NCI-H446 treated with DMSO at 0.1 percent for 48 hours (cell line): ENCODE results near the gene PRAC2.
"Not testable (repeated sequence)": the region's sequence is repeated elsewhere in the genome, so short reads cannot be mapped to it uniquely, and the experiment has no call there.

Experiments
- DNase-seq: peaks from one replicate; lab custom pipeline; 2025; lab: John Stamatoyannopoulos, UW

The PRAC2 gene

DNA sequence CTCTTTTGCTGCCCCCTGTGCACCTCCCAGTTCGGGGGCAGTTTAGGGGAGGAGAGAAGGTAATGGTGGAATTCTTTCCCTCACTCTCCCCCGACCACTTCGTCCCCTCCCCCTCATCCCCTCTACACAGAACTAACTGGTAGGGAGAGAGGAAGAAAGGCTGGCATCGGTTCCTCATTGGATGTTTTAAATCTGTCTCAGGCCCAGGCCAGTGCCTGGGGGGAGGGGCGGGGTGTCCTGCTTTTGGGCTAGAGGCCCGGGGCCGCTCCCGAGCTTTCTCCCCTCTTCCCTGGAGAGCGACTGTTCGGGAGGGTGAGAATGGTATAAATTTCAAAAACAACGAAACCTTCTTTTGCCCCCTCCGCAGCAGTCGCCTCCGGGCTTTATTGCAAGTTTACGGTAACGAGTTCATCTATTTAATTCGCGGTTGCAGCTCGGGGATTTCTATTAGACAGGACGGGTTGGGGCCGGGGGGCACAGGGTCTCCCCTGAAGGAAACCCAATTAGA is at the start of gene PRAC2:
Gene PRAC2, plus strand, starts transcription at position 271 of the 508 bp plus-strand sequence. CDS start 1,226 bp downstream, outside the sequence.
- DNase-seq = no peak

GRCh38 chr17:48676963-48677558 is 45.9 kb upstream of the PRAC2 start:
- no peak for DNase-seq

GRCh38 chr17:48678141-48678971 is 44.6 kb upstream of the PRAC2 start:
- DNase-seq = no peak

- no peak for DNase-seq
Measured at GRCh38 chr17:48679385-48680096, 43.4 kb upstream of the PRAC2 start.

GRCh38 chr17:48681609-48682008 is 41.4 kb upstream of the PRAC2 start:
- DNase-seq = no peak

- DNase-seq = no peak
Measured at GRCh38 chr17:48690655-48691054, 32.3 kb upstream of the PRAC2 start.

- DNase-seq = no peak
Measured at GRCh38 chr17:48692049-48692448, 30.9 kb upstream of the PRAC2 start.

GRCh38 chr17:48693178-48693577 is 29.8 kb upstream of the PRAC2 start:
- DNase-seq = no peak

GRCh38 chr17:48701864-48702532 is 21.0 kb upstream of the PRAC2 start:
- no peak for DNase-seq

DNA sequence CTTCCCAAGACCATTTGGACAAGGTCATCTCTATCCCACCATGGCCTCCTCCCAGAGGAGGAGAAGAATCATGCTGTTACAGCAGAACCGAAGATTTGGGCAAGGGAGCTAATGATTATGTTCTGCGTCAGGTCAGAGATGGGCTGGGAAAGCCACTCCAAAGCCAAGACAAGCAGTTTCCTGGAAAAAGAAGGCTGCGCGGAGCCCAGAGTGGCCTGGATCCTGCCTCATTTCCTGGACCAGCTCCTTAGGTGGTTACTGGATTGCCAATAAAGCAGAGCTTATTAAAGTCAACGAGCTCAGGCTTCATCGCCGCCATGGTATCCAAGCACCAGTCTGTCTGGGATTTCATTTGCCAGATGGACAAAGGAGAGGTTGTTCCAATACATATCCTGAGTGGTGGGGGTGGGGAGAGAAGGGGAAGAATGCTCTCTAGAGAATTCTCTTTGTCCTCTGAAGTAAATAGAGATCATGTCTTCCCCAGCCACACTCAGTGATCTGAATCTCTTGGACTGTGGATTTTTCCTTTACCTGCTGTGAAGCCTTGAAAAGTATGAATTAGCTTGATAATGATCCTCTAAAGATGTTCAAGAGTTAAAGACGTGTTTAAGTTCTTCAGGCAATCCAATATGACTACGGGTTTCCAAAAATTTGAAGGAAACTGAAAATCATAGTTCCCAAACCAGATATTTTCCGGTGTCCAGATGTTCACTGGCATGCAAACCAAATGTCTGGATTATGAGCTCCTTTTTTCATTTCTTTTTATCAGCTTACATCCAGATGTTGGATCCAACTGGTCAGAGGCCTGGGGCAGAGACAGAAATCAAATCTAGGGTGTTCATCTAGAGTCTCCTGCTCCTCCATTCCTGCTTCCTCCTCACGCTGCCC is 18.4 kb upstream of the PRAC2 start:
- no peak for DNase-seq

DNA sequence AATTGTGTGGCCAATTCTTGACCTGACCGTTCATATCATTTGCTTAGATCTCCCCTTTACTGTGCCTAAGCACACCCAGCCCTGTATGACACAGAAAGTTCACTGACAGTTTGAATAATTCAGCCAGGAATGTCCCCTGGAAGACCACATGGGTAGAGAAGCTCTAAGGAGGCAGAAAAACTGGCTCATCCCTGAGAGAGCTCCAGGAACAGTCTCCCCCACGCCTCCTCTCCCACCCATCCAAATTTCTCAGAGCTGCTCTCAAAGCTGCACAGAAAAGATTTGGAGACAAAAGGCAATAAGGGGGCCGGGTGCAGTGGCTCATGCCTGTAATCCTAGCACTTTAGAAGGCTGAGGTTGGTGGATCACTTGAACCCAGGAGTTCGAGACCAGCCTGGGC is 11.9 kb upstream of the PRAC2 start:
- no peak for DNase-seq

- no peak for DNase-seq
Measured at GRCh38 chr17:48715496-48716399, 7.2 kb upstream of the PRAC2 start.

- not testable (repeated sequence) for DNase-seq
Measured at GRCh38 chr17:48716549-48716948, 6.4 kb upstream of the PRAC2 start.

- no peak for DNase-seq
Measured at GRCh38 chr17:48717367-48718226, 5.4 kb upstream of the PRAC2 start.

DNA sequence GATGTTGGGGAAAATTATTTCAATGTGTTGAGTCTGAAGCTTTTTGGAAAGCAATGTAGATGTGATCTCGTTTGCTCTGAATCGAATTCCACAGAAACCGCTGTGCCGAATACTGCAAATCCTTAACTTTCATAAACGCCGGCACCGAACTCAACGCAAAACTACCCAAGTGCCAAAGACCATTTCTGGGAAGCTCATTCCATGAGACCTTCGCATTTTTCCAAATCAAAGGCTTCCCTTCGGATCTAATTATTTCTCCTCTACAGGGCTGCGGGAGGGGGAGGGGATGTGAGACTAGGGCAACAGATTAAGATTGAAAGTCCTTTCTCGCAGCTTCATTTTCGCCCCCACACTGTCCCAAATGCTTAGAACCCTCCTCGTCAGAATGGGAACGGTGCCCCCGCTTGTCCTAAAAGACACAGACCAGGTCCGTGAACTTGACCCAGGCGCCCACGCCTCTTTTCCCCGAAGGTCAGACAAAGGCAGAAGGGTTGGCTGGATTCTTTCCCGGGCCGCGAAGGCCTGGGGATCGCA is 4.7 kb upstream of the PRAC2 start:
- no peak for DNase-seq

DNA sequence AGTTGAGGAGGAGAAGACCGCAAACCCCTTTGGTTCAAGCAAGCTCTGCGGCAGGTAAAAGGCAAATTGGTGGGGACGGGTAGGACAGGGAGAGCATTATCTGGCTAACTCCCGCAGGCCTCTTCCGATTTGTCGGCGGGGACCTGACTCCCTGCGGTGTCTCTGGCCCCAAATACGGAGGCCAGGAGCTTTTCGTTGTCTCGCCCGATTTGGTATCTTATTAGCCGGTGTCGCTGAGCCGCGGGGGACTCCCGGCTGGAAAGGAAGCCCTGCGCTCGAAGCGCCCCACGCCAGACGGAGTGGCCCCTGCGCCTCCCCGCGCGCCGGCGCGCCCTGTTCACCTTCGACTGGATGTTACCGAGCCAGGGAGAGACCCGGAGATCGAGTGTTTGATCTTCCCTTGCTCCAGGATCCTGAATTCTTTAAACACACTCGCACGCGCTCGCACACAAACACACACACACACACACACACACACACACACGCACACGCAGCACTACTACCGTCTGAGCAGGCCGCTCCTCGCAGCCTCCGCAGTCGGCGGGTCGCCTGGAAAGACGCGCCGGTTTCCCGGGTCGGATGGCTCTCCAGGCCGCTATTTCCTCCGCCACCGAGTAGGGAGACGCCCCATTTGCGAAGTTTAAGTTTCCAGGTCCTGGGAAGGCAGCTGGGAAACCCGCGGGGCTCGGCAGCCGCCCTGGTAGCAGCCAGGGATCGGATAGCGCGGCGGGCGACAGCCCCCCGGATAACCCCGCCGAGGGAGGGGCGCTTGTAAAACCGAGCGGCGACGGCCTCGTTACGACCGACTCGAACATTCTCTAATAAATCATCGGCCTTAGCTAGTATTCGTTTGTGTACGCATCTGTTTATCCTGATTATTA is 4.0 kb upstream of the PRAC2 start:
- DNase-seq = no peak

DNA sequence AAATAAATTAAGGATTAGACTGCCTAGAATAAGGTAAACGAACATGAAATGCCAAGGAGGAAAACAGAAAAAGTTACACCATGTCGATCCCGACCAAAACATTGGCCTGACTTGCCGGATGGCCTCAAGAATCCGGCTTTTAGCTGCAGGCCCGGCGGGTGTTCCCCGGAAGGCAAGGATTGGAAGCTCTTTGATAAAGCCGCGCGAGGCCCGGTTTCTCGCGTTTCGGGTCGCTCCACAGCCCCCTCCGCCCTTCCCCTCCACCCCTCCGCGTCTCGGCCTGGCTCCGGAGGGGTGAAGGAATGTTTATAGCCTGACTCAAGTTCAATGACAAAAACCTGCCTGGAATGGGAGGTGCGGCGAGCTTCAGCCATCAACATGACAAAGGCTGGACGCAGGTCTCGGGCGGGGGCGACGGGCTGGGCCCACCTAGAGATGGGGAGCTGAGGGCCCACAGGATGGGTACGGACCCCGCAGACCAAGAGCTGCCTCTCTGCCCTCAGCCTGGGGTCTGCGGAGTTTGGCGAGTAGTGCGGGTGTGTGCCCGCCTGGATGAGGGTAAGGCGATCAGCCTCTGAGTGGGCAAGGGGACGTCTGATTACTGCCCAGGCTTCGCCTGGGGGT is 3.2 kb upstream of the PRAC2 start:
- DNase-seq = no peak
